Osteoblast (primary cell): ENCODE results near the gene POU2F3. TPM values are rescaled to one million over a fixed set of nuclear protein-coding genes. Genes with fewer than 3 reads are reported as not detected.

Experiments used
- DNase-seq: peaks from one replicate; pipeline ENCODE4 v3.0.0; 2011; ENCODE audit warnings: low spot score, mixed read lengths; ENCODE audit not compliant: insufficient read length; ENCODE audit errors: missing footprints
- H2AFZ ChIP-seq: 2 replicates; pipeline ENCODE4 v1.6.0; 2011; ENCODE audit warnings: mild to moderate bottlenecking, low read length
- H3K27ac ChIP-seq: 2 replicates; pipeline ENCODE4 v1.5.1; 2011; ENCODE audit warnings: mild to moderate bottlenecking, low read depth, low read length, moderate library complexity
- H3K27me3 ChIP-seq: 2 replicates; pipeline ENCODE4 v1.6.0; 2012; ENCODE audit warnings: mild to moderate bottlenecking, control low read depth, inconsistent platforms, low read length, moderate library complexity; ENCODE audit not compliant: insufficient read depth
- H3K36me3 ChIP-seq: 2 replicates; pipeline ENCODE4 v1.5.1; 2011; ENCODE audit warnings: mild to moderate bottlenecking, low read length, control low read depth, moderate library complexity; ENCODE audit not compliant: insufficient read depth
- H3K4me1 ChIP-seq: 2 replicates; pipeline ENCODE4 v1.5.1; 2011; ENCODE audit warnings: mild to moderate bottlenecking, low read length, control low read depth, moderate library complexity; ENCODE audit not compliant: insufficient read depth
- H3K4me2 ChIP-seq: 2 replicates; pipeline ENCODE4 v1.6.0; 2011; ENCODE audit warnings: mild to moderate bottlenecking, low read length; ENCODE audit not compliant: insufficient read depth
- H3K4me3 ChIP-seq: fragments of 200-600 bp; sonication (generic); 3 replicates; pipeline ENCODE4 v1.5.1; 2012; ENCODE audit warnings: mild to moderate bottlenecking, low read length, inconsistent platforms; ENCODE audit not compliant: insufficient read depth
- H3K79me2 ChIP-seq: 2 replicates; pipeline ENCODE4 v1.6.0; 2012; ENCODE audit warnings: mild to moderate bottlenecking, low read length, control low read depth, inconsistent platforms; ENCODE audit not compliant: insufficient read depth
- H3K9me3 ChIP-seq: 2 replicates; pipeline ENCODE4 v1.5.1; 2011; ENCODE audit warnings: low read depth, low read length, control low read depth
- H4K20me1 ChIP-seq: 2 replicates; pipeline ENCODE4 v1.6.0; 2012; ENCODE audit warnings: mild to moderate bottlenecking, low read length, control low read depth; ENCODE audit not compliant: insufficient read depth
- CTCF ChIP-seq: IDR thresholded peaks from 2 replicates; pipeline ENCODE4 v1.5.1; 2011; ENCODE audit warnings: mild to moderate bottlenecking, low read depth, low read length, moderate library complexity; ENCODE audit errors: extremely low read depth
- total RNA-seq: library from RNA; depleted of rRNA; stranded (reverse); fragments of >200 nt; gene quantifications from 2 replicates; pipeline ENCODE4 v1.2.3, GENCODE V29; 2012

POU2F3 gene
- total RNA-seq, 1 donor: under 0.01 TPM

- Histone ChIP-seq H3K4me3 (no peak overlapping the region), H3K4me2 (no peak overlapping the region), H3K27ac (no peak overlapping the region), H3K79me2 (no peaks in the 10 kb centered on the region), H2AFZ (no peak overlapping the region), H3K9me3 (no peaks in the 10 kb centered on the region), H3K36me3 (no peaks in the 10 kb centered on the region), H4K20me1 (peaks cover 21% of the 10 kb centered on the region), H3K27me3 (no peaks in the 10 kb centered on the region), H3K4me1 (no peaks in the 10 kb centered on the region)
- no peak for DNase-seq
- TF ChIP-seq CTCF: no peak
Measured at GRCh38 chr11:120223793-120224192, 16.1 kb upstream of the POU2F3 start.

GRCh38 chr11:120224361-120224760 is 15.6 kb upstream of the POU2F3 start:
- no peak for DNase-seq
- Histone ChIP-seq H3K4me3 (no peak overlapping the region), H3K4me1 (no peaks in the 10 kb centered on the region), H2AFZ (no peak overlapping the region), H3K9me3 (no peaks in the 10 kb centered on the region), H4K20me1 (peaks cover 17% of the 10 kb centered on the region), H3K79me2 (no peaks in the 10 kb centered on the region), H3K36me3 (no peaks in the 10 kb centered on the region), H3K27me3 (no peaks in the 10 kb centered on the region), H3K27ac (no peak overlapping the region), H3K4me2 (no peak overlapping the region)
- no peak for TF ChIP-seq CTCF

- DNase-seq: no peak
- Histone ChIP-seq H3K27ac (no peak overlapping the region), H2AFZ (no peak overlapping the region), H3K4me1 (no peaks in the 10 kb centered on the region), H3K27me3 (no peaks in the 10 kb centered on the region), H4K20me1 (peaks cover 13% of the 10 kb centered on the region), H3K36me3 (no peaks in the 10 kb centered on the region), H3K9me3 (no peaks in the 10 kb centered on the region), H3K4me2 (no peak overlapping the region), H3K79me2 (no peaks in the 10 kb centered on the region), H3K4me3 (no peak overlapping the region)
- TF ChIP-seq CTCF: no peak
Measured at GRCh38 chr11:120224972-120225909, 14.7 kb upstream of the POU2F3 start.

GRCh38 chr11:120226242-120226641 is 13.7 kb upstream of the POU2F3 start:
- no peaks in the 10 kb centered on the region for H3K4me1 ChIP-seq
- no peaks in the 10 kb centered on the region for H3K79me2 ChIP-seq

More at GRCh38 chr11:120226242-120226641, 13.7 kb upstream of the POU2F3 start:
- Histone ChIP-seq H3K4me2 (no peak overlapping the region), H3K4me3 (no peak overlapping the region), H3K27ac (no peak overlapping the region), H3K27me3 (no peaks in the 10 kb centered on the region), H3K36me3 (no peaks in the 10 kb centered on the region), H4K20me1 (peaks cover 9% of the 10 kb centered on the region), H3K9me3 (no peaks in the 10 kb centered on the region), H2AFZ (no peak overlapping the region)
- no peak for TF ChIP-seq CTCF
- DNase-seq: no peak
